K562 (cell line): Measurements from ENCODE around the gene CNIH1. TPM values are rescaled to one million over a fixed set of nuclear protein-coding genes. Genes with fewer than 3 reads are reported as not detected.

Experiments
- ARID3A ChIP-seq: IDR thresholded peaks from 2 replicates; pipeline ENCODE4 v1.6.1; 2012; ENCODE audit warnings: low read depth, low read length, improper control_type of control experiment, borderline replicate concordance
- CBFA2T2 ChIP-seq: fragments of 450-650 bp; conservative IDR thresholded peaks from 2 replicates; pipeline ENCODE4 v1.6.1; 2017; ENCODE audit warnings: mild to moderate bottlenecking
- CEBPB ChIP-seq: fragments of 450-650 bp; IDR thresholded peaks from 2 replicates; pipeline ENCODE4 v1.6.1; 2016; ENCODE audit warnings: missing genetic modification characterization, missing compliant biosample characterization
- CREB3L1 ChIP-seq: fragments of 450-650 bp; IDR thresholded peaks from 2 replicates; pipeline ENCODE4 v1.6.1; 2014; ENCODE audit warnings: low read depth, mild to moderate bottlenecking, moderate library complexity, borderline replicate concordance
- JUND ChIP-seq, 2 experiments: IDR thresholded peaks; 2 replicates in 1 of 2; 3 replicates in 1 of 2; pipeline ENCODE4 v1.6.1; 2011; ENCODE audit warnings: borderline replicate concordance in 2 of 2, low read depth in 2 of 2, low read length in 2 of 2, improper control_type of control experiment in 1 of 2, missing biosample characterization in 1 of 2, missing genetic modification characterization in 1 of 2, missing genetic modification reagents in 1 of 2
- KDM1A ChIP-seq, 2 experiments: fragments of 450-650 bp; IDR thresholded peaks; 2 replicates each; pipeline ENCODE4 v1.6.1; 2016; ENCODE audit warnings: mild to moderate bottlenecking in 2 of 2
- KLF16 ChIP-seq: IDR thresholded peaks from 2 replicates; pipeline ENCODE4 v1.6.1; 2016; ENCODE audit warnings: antibody characterized with exemption
- MCM3 ChIP-seq: fragments of 450-650 bp; IDR thresholded peaks from 2 replicates; pipeline ENCODE4 v1.6.1; 2016
- MTA1 ChIP-seq: fragments of 450-650 bp; IDR thresholded peaks from 2 replicates; pipeline ENCODE4 v1.6.1; 2017; ENCODE audit warnings: borderline replicate concordance
- PML ChIP-seq: IDR thresholded peaks from 2 replicates; pipeline ENCODE4 v1.6.1; 2012; ENCODE audit warnings: low read length, inconsistent platforms
- TAL1 ChIP-seq: fragments of 450-650 bp; IDR thresholded peaks from 2 replicates; pipeline ENCODE4 v1.6.1; 2016; ENCODE audit warnings: mild to moderate bottlenecking
- ZNF253 ChIP-seq: fragments of 250-450 bp; sonication (Bioruptor Pico); conservative IDR thresholded peaks from 2 replicates; pipeline ENCODE4 v1.6.1; 2021; ENCODE audit warnings: mild to moderate bottlenecking
- ZNF277 ChIP-seq: fragments of 250-450 bp; sonication (Bioruptor Pico); IDR thresholded peaks from 2 replicates; pipeline ENCODE4 v1.8.0; 2022; ENCODE audit warnings: inconsistent platforms, mild to moderate bottlenecking, moderate library complexity, borderline replicate concordance
- ZNF318 ChIP-seq, 2 experiments: fragments of 450-650 bp; IDR thresholded peaks; 2 replicates each; pipeline ENCODE4 v1.6.1; 2016; ENCODE audit warnings: mild to moderate bottlenecking in 2 of 2, borderline replicate concordance in 1 of 2, low read depth in 1 of 2, moderate library complexity in 1 of 2
- polyA plus RNA-seq, 8 experiments: library from polyadenylated mRNA; depleted of rRNA in 4 of 8; stranded (reverse) in 5 of 8; unstranded in 3 of 8; fragments of >200 nt; fragmentation: Nextera tagmentation in 2 of 8; fragmentation: Illumina TruSeq in 1 of 8; extraction: Ambion mirVana in 2 of 8; extraction: Trizol in 1 of 8; gene quantifications; 2 replicates each; pipeline versions ENCODE4 v1.2.1 to v1.2.3, GENCODE V29; 2011 to 2014; ENCODE audit warnings: inconsistent platforms in 1 of 8, missing spikeins in 1 of 8
- total RNA-seq, 7 experiments: library from RNA; depleted of rRNA in 6 of 7; stranded (reverse); fragments of >200 nt in 6 of 7; fragmentation: Illumina TruSeq in 2 of 7; extraction: Trizol in 2 of 7; gene quantifications; 2 replicates each; pipeline versions ENCODE4 v1.2.1 to v1.2.3, GENCODE V29; 2011 to 2021; ENCODE audit warnings: low replicate concordance in 1 of 7

Gene CNIH1
- total and polyA plus RNA-seq, 9 of the 15 experiments (the other 6 are each of a cell fraction or from before 2014, with no cell fraction given): 13.9 to 283 (median 77.3) TPM

- TF ChIP-seq ZNF318 (IDR thresholded peaks at IDR 0.05; ENCODE audit: borderline replicate concordance in 1 of 2, low read depth in 1 of 2): peak in 1 of 2 experiments; percentile 62; a peak in 1 of 4 replicates
- TF ChIP-seq CREB3L1: no peak
- peak; percentile 57; the same call in 1 of the 2 replicates for TF ChIP-seq MTA1
- no peak for TF ChIP-seq ZNF277 (CRISPR knock-in tag)
- no peak for TF ChIP-seq CEBPB
- no peak for TF ChIP-seq ZNF253 (CRISPR knock-in tag)
- TF ChIP-seq KLF16: 0 out of 2 replicates have a peak, but pooled peaks have one; percentile 15
- TF ChIP-seq CBFA2T2: peak; percentile 53
- TF ChIP-seq JUND (IDR thresholded peaks at IDR 0.05; ENCODE audit: borderline replicate concordance, low read depth, low read length): peak; percentile 97
- peak; percentile 99 for TF ChIP-seq JUND (tag; IDR thresholded peaks at IDR 0.05; ENCODE audit: borderline replicate concordance, low read depth, low read length)
- peak; percentile 65; the same call in 1 of the 2 replicates for TF ChIP-seq PML
- peak; percentile 85; the same call in 1 of the 2 replicates for TF ChIP-seq ARID3A
- TF ChIP-seq TAL1: peak; percentile 70
- 0 out of 4 replicates have a peak, but pooled peaks of 1 of the 2 experiments have one; percentile 17 for TF ChIP-seq KDM1A (IDR thresholded peaks at IDR 0.05)
- TF ChIP-seq MCM3: no peak
Observed at GRCh38 chr14:54435500-54435981, 5.6 kb downstream of the CNIH1 start (continued).
